ENCODE results near the gene GYS1. TPM values are rescaled to one million over a fixed set of nuclear protein-coding genes. Genes with fewer than 3 reads are reported as not detected.
"Not testable (repeated sequence)": the region's sequence is repeated elsewhere in the genome, so short reads cannot be mapped to it uniquely, and the experiment has no call there.

The GYS1 gene
- total RNA-seq, 6 experiments from 2014 or later = 76.0 to 90.8 (median 87.5) TPM

DNA sequence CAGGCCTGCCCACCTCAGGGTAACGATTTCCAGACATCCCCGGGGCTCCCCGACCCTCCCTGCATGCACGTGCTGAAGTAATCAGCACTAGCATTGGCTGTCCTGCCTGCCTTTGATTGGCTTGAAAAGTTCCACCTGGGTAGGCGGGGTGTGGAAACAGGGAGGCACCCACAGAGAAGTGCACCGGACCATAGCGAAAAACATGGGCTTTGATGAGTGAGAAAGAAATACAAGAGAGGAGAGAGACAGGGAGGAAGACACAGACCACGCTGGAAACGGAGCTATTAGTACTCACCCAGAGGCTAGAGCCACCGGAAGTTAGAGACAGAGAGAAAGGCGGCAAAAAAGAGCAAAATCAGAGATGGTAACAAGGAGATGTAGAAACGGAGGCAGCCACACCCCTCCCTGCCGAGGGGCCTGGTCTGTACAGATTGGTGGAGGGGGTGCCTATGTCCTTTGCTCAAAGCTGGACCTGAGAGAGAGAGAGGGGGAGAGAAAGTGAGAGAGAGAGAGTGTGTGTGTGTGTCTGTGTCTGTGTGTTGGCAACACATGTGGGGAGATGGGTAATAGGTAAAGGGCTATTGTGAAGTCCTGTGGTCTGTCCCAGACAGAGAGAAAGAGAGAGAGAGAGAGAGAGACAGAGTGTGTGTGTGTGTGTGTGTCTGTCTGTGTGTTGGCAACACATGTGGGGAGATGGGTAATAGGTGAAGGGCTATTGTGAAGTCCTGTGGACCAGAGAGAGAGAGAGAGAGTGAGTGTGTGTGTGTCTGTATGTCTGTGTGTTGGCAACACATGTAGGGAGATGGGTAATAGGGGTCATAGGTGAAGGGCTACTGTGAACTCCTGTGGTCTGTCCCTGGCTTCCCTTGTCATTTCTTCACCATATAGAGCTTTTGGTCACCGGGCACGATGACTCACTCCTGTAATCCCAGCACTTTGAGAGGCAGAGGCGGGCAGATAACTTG lies 28.1 kb upstream of the GYS1 start:
- H3K36me3 Mint-ChIP-seq (ENCODE audit: low read depth) = no peaks in the 10 kb centered on the region
- peaks cover 3% of the 10 kb centered on the region; the same call in 1 of the 2 replicates for H3K27me3 Mint-ChIP-seq (ENCODE audit: insufficient read depth)
- H3K4me3 Mint-ChIP-seq = no peak overlapping the region; the same call in 1 of the 2 replicates
- DNase-seq = peak; percentile 27
- no peak for TF ChIP-seq CTCF (IDR thresholded peaks at IDR 0.05)
- peaks cover 44% of the 10 kb centered on the region for H3K4me1 Mint-ChIP-seq (ENCODE audit: low read depth)
- peak overlapping the region; percentile 2; the same call in 1 of the 2 replicates for H3K27ac Mint-ChIP-seq
- no peaks in the 10 kb centered on the region for H3K9me3 Mint-ChIP-seq

DNA sequence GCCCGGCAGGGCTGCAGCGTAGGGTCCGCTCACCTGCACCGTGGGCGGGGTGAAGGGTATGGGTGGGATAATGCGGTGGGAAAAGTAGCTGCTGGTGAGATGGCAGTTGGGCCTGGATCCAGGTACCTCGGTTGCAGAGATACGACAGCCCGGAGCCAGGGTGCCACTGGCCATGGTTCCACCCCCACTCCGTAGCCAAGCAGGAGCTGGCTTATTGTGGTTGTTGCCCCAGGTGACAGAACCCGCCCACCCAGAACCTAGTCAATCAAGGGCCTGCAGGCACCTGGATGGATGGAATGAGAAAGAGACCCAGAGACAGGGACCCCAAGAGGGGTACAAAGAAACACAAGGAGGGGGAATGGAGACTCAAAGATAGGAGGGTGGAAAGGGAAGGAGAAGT lies 27.2 kb upstream of the GYS1 start:
- no peak overlapping the region for H3K4me3 Mint-ChIP-seq
- H3K27ac Mint-ChIP-seq = no peak overlapping the region
- H3K27me3 Mint-ChIP-seq (ENCODE audit: insufficient read depth) = no peaks in the 10 kb centered on the region; the same call in 1 of the 2 replicates
- no peaks in the 10 kb centered on the region for H3K9me3 Mint-ChIP-seq
- DNase-seq = no peak
- TF ChIP-seq CTCF (IDR thresholded peaks at IDR 0.05) = no peak
- H3K36me3 Mint-ChIP-seq (ENCODE audit: low read depth) = 0 out of 2 replicates have a peak, but pooled peaks cover 5% of the 10 kb centered on the region
- peaks cover 37% of the 10 kb centered on the region for H3K4me1 Mint-ChIP-seq (ENCODE audit: low read depth)

GRCh38 chr19:49019242-49019932 lies 26.3 kb upstream of the GYS1 start:
- Mint-ChIP-seq H3K27me3 (ENCODE audit: insufficient read depth) (no peaks in the 10 kb centered on the region; the same call in none of the 2 replicates), H3K9me3 (no peaks in the 10 kb centered on the region), H3K4me3 (peak overlapping the region; percentile 80), H3K36me3 (ENCODE audit: low read depth) (peaks cover 6% of the 10 kb centered on the region; the same call in 1 of the 2 replicates), H3K27ac (peak overlapping the region; percentile 14), H3K4me1 (ENCODE audit: low read depth) (peaks cover 31% of the 10 kb centered on the region)
- no peak for DNase-seq
- TF ChIP-seq CTCF (IDR thresholded peaks at IDR 0.05) = peak; percentile 19

DNA sequence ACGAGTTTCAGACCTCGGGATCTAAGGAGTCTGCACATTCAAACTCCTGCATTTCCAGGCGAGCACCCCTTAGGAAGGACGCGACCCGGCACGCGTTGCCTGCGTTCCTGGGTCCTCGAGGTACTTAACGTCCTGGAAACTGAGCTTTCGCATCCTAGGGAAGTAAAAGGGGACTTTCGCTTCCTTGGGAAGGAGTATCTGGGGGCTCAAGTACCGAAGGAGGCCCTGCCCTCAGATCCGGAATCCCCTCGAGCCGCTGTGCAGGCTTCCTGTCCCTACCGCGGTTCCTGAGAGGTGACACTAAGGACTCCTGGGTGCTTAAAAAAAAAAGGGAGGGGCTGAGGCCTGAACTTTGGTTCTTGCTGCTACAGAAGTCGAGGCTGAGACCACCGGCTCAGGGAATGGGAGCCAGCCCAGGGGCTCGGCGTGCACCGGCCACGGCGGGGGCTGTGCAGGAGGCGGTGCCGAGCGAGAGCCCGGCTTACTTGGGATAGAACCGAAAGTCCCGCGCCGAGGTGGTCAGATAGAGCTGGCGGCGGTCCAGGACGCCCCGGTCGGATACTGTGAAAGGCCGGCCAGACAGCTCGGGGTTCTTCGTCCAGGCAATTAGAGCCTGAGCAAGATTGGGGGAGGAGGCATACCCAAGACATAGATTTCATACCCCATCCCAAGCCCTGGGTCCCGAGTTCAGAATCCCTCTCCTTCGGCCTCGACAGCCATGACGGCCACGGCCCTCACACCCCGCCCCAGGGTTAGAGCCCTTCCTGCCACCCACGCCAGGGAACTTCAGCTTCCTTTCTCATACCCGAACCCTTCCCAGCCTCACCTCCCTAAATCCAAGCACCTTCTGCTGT lies 25.5 kb upstream of the GYS1 start:
- Mint-ChIP-seq H3K4me3 (peak overlapping the region; percentile 80), H3K4me1 (ENCODE audit: low read depth) (peaks cover 31% of the 10 kb centered on the region), H3K27ac (peak overlapping the region; percentile 45), H3K36me3 (ENCODE audit: low read depth) (peaks cover 14% of the 10 kb centered on the region; the same call in 1 of the 2 replicates)
- not testable (repeated sequence) for DNase-seq; H3K9me3 Mint-ChIP-seq; H3K27me3 Mint-ChIP-seq (ENCODE audit: insufficient read depth)

DNA sequence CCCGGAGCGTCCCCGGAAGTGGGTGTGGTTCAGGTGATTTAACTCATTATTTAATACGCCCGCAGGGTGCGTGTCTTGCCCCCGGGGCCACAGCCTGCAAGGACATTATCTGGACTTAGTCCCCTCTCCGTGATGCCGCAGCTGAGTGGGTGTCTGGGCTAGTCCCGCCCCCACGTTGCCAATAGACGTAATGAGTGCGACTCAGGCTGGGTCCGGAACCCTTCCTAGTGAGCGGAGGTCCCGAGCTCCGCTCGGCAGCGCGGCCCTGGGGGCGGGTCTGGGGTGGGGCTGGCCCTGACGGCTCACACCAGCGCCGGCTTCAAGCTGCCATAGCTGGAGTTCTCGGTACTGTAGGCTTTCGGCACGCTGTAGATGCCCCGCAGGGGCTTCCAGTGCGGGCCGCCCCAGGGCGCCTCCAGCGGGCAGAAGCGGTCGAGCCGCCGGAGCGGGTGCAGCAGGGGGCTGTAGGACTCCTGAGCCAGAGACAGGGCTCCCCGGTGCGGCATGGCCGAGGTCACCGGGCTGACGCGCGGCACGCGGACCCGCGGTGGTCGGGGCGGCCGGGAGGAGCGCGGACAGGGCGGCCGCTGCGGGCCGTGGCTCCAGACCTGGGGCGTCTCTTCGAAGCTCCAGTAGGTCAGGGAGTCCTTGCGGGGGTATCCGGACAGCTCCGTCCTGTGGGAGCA lies 24.7 kb upstream of the GYS1 start:
- no peaks in the 10 kb centered on the region; the same call in none of the 2 replicates for H3K27me3 Mint-ChIP-seq (ENCODE audit: insufficient read depth)
- H3K4me1 Mint-ChIP-seq (ENCODE audit: low read depth) = peaks cover 31% of the 10 kb centered on the region
- H3K27ac Mint-ChIP-seq = no peak overlapping the region
- DNase-seq = peak; percentile 22
- TF ChIP-seq CTCF (IDR thresholded peaks at IDR 0.05) = peak; percentile 72
- H3K9me3 Mint-ChIP-seq = no peaks in the 10 kb centered on the region
- peak overlapping the region; percentile 80 for H3K4me3 Mint-ChIP-seq
- peaks cover 17% of the 10 kb centered on the region; the same call in 1 of the 2 replicates for H3K36me3 Mint-ChIP-seq (ENCODE audit: low read depth)
